NCI-H526 (cell line): ENCODE data around the gene GNL2.
"Not testable (repeated sequence)": the region's sequence is repeated elsewhere in the genome, so short reads cannot be mapped to it uniquely, and the experiment has no call there.

ENCODE experiments used
- DNase-seq, 2 experiments: peaks; one replicate each; lab custom pipeline; 2025; lab: John Stamatoyannopoulos, UW

Gene GNL2

DNA sequence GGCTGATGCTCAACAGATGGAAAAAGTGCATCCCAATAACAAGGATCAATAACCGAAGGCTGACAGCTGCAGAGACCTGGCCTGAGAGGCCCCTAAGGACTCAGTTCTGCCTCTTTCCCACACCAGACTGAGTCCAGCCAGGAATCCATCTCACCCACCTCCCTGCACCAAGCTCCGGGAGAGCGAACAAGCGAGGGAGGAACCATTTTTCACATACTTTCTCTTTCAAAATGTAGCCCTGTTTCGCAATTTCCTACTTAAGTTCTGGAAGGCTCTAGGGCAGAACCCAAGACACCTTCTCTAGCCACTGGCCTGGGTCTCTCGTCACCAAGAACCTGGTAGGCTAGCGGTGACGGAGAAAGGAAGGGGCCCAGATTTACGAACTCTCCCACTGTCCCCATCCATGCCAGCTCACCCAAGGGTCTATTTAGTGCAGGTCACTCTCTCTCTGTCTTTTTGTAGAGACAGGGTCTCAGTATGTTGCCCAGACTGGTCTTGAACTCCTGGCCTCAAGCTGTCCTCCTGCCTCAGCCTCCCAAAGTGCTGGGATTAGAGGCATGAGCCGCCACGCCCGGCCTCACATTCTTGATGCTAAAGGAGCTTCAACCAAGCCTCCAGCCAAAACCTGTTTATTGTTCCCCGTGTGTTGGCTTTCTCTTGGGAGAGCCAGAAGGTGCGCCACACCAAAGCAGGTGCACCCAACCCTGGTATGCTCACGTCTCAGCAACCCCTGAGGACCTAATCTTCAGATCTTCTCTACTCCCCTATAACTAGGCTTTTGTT lies 10.9 kb upstream of the GNL2 start:
- DNase-seq: no peak

DNA sequence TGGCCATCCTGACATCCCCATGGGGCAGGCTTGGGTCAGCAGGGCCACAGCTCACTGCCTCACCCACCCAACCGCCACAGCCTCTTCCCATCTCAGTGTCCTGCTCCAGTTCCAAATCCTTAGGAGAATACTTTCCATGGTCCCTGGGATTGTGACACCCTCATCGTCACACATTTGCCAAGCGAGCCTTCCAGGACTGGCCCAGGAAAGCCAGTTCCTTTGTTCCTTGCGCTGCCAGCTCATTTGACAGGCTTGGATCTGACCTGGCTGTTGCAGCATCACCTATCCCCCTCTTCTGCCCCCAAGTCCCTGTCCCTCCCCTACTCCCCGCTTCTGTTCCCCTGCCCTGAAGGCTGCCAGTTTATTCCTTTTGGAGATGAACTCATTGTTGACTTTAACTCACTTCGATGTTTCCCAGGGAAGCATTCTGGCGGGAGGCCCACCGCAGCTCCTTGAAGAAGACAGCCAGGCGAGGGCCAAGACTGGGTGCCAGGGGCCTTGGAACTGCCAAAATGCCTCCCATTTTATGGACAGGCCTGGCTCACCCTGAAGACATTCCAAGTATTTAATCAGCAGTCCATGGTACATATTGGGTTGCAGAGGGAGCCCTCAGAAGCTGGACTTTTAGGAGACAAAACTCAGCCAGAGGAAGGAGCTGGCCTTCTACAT lies 10.2 kb upstream of the GNL2 start:
- DNase-seq: no peak

DNA sequence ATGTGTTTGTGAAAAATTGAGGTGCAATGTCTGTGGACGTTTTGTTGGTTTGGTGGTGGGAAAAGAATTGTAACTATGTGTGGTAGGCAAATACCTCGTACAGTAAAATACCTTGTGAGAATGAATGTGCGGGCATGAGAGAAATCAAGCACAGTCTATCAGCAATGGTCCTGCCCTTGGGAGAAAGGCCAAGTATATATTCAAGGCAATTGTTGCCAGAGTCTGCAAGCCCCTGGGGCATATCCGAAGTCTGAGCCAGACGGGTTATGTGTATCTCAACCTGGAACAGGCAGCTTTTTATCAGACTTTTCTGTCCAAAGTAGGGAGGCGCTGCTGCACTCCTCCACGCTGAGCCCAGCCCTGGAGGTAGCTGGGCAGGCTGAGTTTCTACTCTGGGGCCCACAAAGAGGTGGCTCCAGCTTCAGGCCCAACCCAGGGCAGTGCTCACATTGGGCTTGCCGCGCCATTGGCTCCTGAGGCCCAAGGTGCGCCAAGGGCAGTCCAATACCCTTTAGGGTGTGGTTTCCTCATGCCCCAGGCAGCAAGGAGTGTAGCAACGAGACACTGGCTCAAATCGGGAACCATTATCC lies 9.4 kb upstream of the GNL2 start:
- no peak for DNase-seq

DNA sequence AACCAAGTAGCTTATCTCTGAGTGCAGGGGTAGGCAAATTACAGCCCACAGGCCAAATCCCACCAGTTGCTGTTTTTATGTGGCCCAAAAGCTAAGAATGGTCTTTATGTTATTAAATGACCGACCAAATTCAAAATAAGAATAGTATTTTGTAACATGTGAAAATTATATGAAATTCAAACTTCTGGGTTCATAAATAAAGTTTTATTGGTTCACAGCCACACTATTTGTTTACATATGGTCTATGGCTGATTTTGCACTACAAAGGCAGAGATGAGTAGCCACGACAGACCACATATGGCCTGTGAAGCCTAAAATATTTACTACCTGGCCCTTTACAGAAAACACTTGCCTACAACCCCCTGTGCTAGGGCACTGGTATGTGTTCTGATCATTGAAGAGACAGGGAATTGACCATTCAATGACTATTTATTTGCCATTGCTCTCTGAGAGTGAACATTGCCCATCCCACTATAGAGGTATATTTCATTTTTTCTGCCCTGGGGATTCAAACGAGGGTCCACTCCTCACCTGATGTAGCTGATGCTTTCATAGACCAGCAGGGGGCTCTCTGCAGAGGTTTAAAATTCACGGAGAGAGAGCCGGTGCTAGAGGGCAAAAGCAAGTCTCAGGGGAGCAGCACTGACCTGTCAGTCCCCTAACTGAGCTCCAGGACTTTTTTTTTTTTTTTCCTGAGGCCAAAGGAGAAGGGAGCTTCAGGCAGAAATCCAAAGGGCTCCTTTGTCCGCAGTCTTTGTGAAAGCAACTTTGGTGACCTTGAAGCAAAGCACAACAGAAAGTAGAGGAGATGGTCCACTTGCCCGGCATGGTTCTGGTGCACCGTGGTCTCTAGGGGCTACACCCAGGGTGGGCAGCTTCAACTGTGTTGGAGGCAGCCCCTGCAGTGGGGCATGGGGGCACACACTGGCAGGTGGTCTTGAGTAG lies 7.3 kb upstream of the GNL2 start:
- DNase-seq: peak; percentile 68 to 91

DNA sequence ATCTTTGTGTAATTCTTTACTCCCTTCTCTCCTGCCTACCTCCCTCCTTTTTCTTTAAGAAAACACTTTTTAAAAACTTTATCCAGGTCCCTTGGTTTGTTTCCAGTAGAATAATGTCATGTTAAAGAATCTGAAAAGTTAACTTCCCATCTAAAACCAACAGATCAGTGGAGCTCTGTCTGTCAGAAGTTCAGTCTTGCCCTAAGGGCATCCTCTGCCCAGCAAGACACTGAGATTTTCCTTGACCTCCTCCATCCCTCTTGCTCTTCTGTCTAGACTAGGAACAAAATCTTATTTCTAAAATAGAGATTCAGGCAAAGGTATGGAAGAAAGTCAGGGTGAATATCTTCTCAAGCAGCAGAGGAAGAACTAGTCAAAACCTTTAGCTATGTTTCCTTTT lies 5.7 kb upstream of the GNL2 start:
- no peak for DNase-seq

DNA sequence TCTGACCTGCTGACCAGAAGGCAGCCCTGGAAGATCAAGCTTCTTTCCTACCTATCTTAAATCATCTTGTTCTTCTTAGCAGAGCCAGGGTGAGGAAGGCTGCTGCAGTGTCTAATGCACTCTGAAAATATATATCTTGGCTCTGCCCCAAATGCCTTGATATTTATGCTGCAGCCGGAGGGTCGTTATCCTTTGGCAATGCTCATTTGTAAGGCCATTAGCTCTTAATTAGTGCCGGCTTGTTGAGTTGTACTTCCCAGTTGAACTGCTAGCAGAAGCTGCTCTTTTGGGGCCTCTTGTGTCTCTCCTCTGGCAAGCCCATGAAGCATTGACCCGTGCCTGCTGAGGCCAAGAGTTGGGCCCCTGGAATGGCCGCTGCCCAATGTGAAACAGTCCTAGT lies 4.2 kb upstream of the GNL2 start:
- no peak for DNase-seq

DNA sequence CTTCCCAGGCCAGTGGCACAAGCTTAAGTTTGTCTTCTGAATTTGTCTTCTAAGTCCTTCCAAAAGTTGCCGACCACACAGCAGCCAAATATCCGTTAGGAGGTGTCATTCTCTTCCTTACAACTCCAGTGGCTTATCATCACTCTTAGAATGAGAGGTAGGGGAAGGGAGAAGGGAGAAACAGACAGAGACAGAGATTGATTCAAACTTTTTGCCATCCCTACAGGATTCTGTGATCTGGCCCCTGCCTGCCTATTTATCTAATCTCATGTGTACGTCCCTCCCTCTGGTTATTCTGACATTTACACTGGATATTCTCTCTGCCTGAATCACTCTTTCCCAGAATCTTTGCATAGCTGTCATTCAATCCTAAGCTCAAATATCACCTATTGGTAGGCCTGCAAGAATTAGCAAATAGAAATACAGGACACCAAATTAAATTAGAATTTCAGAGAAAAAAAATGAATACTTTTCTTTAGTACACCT lies 488 bp upstream of the GNL2 start:
- peak in 1 of 2 experiments; percentile 52 for DNase-seq

DNA sequence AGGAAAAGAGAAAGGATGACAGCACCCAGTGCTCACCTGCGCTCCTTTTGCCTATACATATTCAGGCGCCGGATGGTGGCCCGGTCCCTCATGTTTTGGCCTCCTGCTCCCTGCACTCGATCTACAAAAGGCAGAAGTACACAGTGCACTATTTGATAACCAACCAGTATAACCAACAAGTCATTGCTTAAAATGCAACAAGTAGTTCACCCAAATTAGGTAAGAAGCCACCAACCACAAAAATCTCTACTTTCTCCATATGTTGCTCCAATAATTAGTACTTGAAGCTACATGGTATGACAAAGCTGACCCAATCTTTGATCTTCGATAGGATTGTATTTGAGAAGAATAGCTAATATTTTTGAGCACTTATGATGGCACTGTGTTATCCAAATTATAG lies 2.0 kb downstream of the GNL2 start:
- DNase-seq: no peak

DNA sequence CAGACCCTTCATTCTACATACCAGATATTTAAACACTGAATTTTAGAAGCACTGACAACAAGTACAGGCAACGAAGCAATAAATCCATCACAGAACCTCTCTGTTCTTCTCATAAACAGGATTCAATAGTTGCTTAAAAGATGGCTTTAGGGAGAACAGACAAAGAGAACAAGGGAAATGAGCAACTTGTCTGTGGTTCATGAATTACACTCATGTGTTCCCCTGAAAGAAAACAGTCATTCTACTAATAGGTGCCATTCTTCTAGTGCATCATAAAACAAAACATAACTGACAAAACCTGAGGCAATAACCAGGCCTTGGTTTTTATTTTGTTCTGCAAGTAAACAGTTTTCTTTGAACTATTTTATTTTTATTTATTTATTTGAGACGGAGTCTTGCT lies 6.8 kb downstream of the GNL2 start:
- DNase-seq: no peak

DNA sequence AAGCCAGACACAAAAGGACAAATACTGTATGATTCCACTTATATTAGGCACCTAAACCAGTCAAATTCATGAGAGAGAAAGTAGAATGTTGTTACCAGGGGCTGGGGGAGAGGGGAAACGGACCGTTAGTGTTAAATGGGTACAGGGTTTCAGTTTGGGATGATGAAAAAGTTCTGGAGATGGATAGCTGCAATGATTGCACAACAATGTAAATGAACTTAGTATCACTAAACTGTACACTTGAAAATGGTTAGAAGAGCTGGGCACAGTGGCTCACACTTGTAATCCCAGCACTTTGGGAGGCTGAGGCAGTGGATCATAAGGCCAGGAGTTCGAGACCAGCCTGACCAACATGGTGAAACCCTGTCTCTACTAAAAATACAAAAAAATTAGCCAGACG lies 11.2 kb downstream of the GNL2 start:
- not testable (repeated sequence) for DNase-seq

DNA sequence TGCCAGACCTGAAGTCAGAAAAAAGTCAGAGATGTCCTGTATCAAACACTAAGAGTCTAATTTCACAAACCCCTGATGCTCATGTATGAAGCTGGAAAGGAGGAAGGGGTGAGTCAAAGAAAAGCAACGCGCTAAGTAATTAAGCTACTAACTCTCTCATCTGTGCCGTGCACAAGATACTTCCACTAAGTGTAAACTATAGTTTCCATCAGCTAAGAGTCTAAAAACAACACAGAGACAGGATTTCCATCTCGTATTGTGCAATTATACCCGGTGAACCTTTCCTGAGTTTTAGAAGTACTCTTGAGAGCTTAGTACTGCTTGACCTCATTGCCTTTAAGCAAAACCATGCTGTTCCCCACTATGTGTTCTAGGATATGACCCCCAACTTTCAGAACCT lies 20.0 kb downstream of the GNL2 start:
- DNase-seq: no peak

DNA sequence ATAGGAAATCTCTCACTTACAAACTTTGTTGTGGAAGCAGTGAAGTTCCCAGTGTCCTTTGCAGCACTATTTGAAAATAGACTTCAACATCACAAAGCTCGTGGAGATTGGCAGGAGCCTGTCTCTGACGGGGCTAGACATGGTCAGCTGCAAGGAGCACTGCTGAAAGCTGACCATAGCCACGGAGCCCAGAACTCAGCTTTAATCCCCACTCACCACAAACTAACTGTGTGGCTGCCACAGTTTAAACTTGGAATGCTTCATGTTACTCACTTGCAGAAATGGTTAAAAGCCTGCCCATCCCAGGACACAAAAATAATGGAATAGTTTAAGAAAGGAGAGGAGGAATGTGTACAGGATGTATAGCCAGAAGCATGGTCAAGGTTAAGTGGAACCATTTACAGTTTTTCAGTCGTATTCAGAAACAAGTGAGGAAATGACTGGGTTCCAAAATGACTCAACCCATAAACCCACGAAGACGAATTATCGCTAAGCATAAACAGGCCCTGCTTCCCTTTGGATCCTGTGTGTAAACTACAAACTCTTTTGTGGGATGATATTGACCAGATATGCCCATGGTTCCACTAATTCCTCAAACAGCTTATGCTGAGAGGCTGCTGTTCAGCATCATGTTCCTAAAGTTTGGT lies 20.8 kb downstream of the GNL2 start:
- DNase-seq: no peak

DNA sequence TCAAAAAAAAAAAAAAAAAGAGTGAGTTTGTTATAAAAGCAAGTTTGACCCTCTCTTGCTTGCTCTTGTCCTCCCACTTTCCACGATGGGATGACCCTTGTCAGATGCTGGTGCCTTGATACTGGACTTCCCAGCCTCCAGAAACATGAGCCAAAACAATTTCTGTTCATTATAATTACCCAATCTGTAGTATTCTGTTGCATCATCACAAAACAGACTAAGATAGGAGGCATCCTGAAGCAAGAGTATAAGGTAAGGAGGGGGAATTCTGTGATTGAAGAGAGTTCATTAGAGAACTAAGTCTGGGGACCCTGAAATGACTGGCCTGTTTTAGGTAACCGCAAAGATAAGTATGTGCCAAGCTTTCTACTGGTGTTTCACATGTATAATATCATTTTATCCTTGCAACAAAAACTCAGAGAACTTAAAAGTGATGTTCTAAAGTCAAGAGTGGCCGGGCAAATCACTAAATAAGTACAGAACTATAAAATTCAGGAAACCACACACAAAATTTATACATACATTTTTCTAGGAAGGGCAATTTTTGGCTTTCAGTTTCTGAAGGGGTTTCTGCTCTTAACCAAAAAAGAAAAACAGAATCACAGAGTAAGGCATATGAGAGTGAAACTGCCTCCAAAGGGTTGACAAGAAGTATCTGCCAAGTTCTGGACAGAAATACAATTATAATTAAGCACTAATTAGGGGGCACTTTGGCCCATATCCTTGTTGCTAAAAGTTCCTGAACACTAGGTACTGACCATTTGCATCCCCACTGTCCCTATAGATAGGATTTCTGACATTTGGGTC lies 25.0 kb downstream of the GNL2 start:
- no peak for DNase-seq

DNA sequence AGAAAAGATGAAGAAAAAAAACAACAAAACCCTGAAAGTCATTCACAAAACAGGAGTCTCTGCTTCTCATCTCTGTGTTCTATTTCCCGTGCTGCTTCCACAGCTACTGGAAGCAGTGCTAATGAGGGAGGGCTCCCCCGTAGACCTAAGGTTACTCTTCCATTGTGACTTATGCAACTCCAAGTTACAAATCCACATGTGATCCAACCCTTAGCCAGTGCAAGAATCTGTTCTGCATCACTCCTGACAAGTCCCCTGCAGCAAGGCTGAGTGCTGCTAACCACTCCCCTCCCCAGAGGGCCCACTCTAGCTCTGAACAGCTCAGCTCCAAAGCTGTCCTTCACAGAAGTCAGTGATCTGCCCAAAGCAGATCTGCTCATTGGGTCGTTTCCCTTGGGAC lies 28.7 kb downstream of the GNL2 start:
- no peak for DNase-seq

DNA sequence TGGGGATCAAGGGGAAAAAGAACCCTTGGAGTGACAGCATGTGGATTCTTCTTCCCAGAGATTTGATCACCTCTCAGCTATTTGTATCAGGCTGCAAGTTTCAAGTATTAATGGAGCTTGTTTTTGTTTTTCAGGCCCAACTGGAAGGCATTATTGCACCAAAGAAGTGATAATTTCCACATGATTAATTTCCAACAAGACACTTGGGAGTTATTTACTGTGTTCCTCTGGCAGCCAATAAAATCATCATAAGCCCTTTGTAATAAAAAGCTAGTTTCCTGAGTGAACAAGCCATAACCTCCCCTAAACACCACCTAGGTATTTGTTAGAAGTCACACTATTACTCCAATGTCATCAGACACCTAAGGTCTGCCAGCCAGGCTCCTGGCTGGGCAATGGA lies 30.8 kb downstream of the GNL2 start:
- no peak for DNase-seq

DNA sequence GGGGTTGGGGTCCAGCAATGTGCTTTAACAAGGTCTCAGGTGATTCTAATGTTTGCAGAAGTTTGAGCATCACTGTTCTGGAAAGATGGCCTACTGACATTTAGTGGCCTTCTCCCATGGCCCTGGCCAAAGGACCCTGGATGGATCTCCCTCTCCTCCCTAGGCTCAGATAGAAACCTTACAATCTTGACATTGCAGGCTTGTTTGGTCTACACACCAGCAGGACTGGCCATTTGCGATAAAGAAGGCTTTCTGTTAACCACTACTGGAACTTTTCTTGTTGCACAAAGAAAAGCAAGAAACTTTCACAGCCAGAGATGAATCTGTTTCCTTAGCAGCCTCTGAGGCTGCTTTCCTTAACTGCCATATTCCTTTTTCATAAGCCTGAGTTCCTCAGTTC lies 32.8 kb downstream of the GNL2 start:
- DNase-seq: no peak

DNA sequence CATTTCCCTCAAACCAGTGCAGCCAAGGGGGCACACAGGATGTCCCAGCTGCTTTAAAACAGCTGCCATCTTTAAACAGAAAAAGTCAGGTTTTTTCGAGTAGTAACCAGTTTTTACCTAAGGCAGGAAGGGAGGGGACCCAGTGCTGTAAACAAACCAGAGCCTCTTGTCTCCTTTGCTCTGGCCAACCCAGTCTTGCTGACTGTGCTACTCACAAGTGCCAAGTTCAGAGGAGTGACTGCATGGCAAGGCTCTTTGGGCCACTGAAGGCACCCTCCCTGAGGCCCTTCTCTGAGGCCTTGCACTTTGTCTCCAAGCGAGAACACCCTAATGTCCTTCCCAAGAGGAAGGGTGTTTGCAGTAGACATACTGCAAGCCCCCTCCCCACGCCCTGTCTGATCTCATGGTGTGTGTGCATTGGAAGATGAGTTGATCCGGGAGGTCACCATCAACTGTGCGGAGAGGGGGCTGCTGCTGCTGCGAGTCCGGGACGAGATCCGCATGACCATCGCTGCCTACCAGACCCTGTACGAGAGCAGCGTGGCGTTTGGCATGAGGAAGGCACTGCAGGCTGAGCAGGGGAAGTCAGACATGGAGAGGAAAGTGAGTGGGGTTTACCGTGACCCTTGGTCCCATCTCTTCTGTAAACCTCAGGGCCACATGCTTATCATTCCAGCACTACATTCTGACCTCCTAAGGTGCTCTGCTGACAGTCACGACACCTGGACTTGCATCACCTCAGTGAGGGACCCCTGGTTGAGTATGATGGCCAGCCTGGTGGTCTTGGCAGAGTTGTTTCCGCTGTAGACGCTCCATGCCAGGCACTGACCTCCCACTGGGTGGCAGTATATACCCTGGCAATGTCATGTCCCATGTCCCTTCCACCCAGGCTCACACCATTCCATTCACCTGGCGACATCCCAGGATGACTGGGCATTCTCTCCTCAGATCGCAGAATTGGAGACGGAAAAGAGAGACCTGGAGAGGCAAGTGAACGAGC lies 34.3 kb downstream of the GNL2 start:
- peak in 1 of 2 experiments; percentile 64 for DNase-seq

DNA sequence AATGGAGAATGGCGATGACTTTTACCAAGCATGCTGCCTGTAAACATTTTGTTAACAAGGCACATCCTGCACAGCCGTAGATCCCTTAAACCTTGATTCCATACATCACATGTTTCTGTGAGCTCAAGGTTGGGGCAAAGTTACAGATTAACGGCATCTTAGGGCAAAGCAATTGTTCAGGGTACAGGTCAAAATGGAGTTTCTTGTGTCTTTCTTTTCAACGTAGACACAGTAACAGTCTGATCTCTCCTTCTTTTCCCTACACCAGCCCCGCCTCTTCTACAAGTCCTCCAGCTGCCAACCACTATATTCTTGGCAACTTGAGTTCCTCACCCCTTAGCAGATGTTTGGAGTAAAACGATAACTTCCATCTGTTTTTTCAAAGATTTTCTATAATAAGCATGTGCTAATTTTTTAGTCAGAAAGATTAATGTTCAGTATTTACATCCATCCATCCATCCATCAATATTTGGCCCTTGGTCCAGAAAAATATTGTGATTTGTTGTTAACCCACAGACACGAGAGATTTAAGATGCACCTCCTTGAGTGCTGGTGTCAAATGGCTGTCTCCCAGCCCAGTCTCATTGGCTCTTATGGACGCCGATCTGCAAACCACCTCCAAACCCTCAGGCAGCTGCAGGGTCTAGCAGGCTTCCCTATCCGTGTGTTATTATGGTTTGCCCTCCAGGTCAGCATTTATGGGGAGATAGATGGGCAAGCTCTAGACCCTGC lies 35.2 kb downstream of the GNL2 start:
- DNase-seq: no peak

DNA sequence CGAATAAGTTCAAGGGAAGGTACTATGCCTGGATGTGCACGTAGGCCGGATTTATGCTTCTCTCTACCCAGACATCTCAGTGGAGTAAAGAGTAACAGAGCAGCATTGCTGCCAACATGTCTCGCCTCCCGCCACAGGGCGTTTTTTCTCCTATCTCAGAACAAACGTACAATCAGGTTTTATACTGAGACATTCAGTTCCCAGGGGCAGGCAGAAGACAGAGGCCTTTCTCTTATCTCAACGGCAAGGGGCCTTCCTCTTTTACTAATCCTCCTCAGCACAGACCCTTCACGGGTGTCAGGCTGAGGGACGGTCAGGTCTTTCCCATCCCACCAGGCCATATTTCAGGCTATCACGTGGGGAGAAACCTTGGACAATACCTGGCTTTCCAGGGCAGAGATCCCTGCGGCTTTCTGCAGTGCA lies 35.8 kb downstream of the GNL2 start:
- not testable (repeated sequence) for DNase-seq
